ENCODE data around the gene PHC2. TPM values are rescaled to one million over a fixed set of nuclear protein-coding genes. Genes with fewer than 3 reads are reported as not detected.

The PHC2 gene
- total RNA-seq, 1 experiment from 2014 or later, result 9.4 TPM

DNA sequence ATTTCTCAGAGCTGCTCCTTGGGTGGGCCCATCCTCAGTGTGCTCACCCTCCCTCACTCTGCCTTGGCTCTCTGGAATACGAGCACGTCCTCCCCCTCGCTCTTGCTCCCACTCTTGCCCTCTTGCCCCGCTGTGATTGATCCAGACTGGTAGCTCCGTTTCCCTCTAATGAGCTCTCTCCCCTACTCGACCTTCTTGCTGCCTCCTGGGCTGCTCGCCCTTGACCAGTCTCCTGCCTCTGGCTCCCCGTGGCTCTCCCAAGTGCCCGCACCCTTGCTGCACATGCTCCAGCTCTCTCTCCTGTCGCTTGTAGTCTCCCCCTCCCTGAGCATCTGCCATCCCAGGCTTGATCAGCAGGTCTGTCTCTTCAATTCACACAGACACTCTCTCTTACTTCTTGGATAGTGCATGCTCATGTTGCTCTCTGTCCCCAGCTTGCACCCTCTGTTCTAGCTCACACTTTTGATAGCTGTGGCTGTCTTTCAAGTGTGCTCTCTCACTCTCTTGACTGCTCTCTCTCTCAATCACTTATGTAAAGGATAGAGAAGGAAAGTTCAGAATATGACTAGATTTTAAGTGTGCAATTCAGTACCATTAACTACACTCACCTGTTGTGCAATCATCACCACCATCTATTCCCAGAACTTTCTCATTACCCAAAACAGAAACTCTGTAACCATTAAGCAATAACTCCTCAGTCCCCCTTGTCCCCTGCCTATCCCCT is 51.1 kb downstream of the PHC2 start:
- Histone ChIP-seq H4K91ac (ENCODE audit: insufficient read length, low read depth, low read length) (no peak overlapping the region), H3T11ph (ENCODE audit: low read length) (no peak overlapping the region), H3K79me2 (ENCODE audit: insufficient read depth, low read length) (no peaks in the 10 kb centered on the region), H3K18ac (ENCODE audit: insufficient read length, low read depth, low read length) (no peak overlapping the region), H2AK5ac (ENCODE audit: insufficient read length, low read length) (no peak overlapping the region), H3K4me1 (ENCODE audit: insufficient read depth, low read length) (no peaks in the 10 kb centered on the region; the same call in 1 of the 2 replicates), H2BK20ac (ENCODE audit: low read depth, low read length, poor library complexity, severe bottlenecking) (no peak overlapping the region), H3K9me3 (ENCODE audit: control insufficient read depth, low read depth, low read length) (no peaks in the 10 kb centered on the region), H2BK120ac (ENCODE audit: low read depth, low read length, poor library complexity, severe bottlenecking) (no peak overlapping the region), H4K5ac (ENCODE audit: insufficient read length, low read depth, low read length) (no peak overlapping the region), H3K14ac (ENCODE audit: insufficient read depth, low read length) (no peak overlapping the region), H3K23me2 (ENCODE audit: insufficient read length, low read depth, low read length, poor library complexity, severe bottlenecking) (no peaks in the 10 kb centered on the region), H3K27me3 (ENCODE audit: insufficient read depth, low read length) (no peaks in the 10 kb centered on the region), H4K20me1 (ENCODE audit: control insufficient read depth, insufficient read depth, insufficient read length) (no peaks in the 10 kb centered on the region), H3K27ac (ENCODE audit: insufficient read length, low read depth, low read length) (no peak overlapping the region), H3K9ac (ENCODE audit: extremely low read depth, insufficient read length, low read length) (no peak overlapping the region), H3K79me1 (ENCODE audit: insufficient read depth, low read depth, low read length, poor library complexity, severe bottlenecking) (no peaks in the 10 kb centered on the region), H2BK5ac (ENCODE audit: insufficient read length, low read length) (no peak overlapping the region), H2BK15ac (ENCODE audit: low read depth, low read length) (no peak overlapping the region), H3K56ac (ENCODE audit: insufficient read length, low read depth, low read length) (no peak overlapping the region), H2AFZ (ENCODE audit: low read length) (no peak overlapping the region), H2BK12ac (ENCODE audit: insufficient read length, low read depth, low read length) (no peak overlapping the region), H3K4me2 (ENCODE audit: insufficient read depth, insufficient read length, low read length) (no peak overlapping the region), H3K23ac (ENCODE audit: insufficient read length, low read depth, low read length) (no peak overlapping the region), H3K4ac (ENCODE audit: low read depth, low read length) (no peak overlapping the region), H4K8ac (replicated peaks; ENCODE audit: insufficient read length, low read depth, low read length) (no peak overlapping the region)
- no peak for DNase-seq
- TF ChIP-seq, protein P1, sequence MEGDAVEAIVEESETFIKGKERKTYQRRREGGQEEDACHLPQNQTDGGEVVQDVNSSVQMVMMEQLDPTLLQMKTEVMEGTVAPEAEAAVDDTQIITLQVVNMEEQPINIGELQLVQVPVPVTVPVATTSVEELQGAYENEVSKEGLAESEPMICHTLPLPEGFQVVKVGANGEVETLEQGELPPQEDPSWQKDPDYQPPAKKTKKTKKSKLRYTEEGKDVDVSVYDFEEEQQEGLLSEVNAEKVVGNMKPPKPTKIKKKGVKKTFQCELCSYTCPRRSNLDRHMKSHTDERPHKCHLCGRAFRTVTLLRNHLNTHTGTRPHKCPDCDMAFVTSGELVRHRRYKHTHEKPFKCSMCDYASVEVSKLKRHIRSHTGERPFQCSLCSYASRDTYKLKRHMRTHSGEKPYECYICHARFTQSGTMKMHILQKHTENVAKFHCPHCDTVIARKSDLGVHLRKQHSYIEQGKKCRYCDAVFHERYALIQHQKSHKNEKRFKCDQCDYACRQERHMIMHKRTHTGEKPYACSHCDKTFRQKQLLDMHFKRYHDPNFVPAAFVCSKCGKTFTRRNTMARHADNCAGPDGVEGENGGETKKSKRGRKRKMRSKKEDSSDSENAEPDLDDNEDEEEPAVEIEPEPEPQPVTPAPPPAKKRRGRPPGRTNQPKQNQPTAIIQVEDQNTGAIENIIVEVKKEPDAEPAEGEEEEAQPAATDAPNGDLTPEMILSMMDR (conservative IDR thresholded peaks at IDR 0.05), result no peak
- Mint-ChIP-seq H3K4me3 (no peak overlapping the region), H3K4me1 (peaks cover 24 to 27% of the 10 kb centered on the region in 2 experiments), H3K36me3 (ENCODE audit: insufficient read depth in 1 of 3, low read depth in 3 of 3) (no peaks in the 10 kb centered on the region), H3K27me3 (ENCODE audit: low read depth) (peaks cover 9% of the 10 kb centered on the region), H3K27ac (no peak overlapping the region), H3K9me3 (no peaks in the 10 kb centered on the region)
- no CpG with 5 or more reads among the region's 10 CpGs for WGBS (ENCODE audit: extremely low coverage, insufficient read length, low lambda C conversion rate)

All from H9 (cell line).